Measurements from ENCODE around the gene SPECC1.

The SPECC1 gene

DNA sequence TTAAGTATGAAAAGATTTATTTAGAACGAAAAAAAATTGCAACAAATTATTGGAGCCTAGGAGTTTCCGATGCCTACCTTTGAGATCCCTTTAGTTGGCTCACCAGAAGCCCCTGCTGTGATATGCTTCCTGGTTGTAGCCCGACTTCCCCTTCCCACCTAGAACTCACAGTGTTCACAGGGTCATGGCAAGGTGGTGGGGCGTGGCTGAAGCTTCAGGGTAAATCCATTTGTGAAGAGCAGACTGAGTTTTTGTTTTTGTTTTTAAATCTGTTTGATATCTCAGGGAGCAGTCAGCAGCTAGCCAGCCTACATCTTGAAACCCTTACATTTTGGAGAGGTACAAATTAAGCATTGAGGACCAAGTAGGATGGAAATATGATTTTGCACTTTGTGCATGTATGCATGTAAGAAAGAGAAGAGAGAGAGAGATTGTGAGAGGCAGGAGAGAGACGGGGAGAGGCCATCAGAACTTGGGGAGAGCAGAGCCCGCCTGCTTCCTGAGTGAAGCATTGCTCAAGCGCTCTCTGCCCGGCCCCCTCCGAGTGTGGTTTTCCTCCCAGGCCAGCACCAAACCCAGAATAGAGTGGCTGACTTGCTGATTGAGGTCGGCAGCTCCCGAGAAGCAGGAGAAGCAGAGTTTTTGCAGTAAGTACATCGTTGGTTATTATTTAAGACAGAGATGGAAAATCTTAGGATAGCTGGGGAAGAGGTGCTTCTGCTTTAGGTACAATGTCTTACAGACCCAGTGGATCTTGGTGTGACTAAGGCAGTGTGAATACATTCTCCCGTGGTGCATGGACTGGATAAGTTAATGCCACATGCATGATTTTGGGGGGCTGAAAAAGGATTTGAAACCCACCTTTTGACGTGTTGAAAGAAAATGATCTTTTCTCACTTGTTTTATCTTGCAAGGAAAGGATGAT is 64.2 kb downstream of the SPECC1 start:
- DNase-seq: peak; percentile 87

DNA sequence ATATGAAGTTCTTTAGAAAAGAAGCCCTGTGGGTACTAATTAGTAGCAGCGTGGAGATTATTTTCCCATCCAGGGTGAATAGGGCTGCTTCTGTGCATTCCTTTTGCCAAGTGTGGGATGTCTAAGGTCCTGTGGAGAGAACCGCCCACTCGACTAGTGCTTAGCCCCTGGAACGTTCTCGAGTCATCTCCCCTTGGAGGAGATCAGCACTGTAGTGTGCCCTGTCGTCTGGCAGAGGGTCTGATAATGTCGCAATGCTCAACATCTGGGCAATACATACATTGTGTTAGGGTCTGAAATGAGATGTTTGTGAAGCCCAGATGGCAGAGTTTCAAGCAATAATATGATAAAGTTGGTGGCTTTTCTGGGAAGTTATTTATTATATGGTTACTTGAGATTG is 64.8 kb downstream of the SPECC1 start:
- DNase-seq: peak; percentile 58

GRCh38 chr17:20074489-20074888 is 65.3 kb downstream of the SPECC1 start:
- peak; percentile 9 for DNase-seq

DNA sequence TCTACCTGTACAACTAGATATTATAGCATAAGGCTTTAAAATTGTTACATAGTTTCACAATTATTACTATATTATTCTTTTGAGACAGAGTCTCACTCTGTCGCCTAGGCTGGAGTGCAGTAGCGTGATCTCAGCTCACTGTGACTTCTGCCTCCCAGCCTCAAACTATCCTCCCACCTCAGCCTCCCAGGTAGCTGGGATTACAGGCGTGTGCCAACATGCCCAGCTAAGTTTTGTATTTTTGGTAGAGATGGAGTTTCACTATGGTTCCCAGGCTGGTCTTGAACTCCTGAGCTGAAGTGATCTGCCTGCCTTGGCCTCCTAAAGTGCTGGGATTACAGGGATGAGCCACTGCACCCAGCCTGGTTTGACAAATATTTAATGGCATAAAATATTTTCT is 67.0 kb downstream of the SPECC1 start:
- peak; percentile 8 for DNase-seq

- DNase-seq: no peak
Measured at GRCh38 chr17:20077978-20078685, 69.0 kb downstream of the SPECC1 start.

DNA sequence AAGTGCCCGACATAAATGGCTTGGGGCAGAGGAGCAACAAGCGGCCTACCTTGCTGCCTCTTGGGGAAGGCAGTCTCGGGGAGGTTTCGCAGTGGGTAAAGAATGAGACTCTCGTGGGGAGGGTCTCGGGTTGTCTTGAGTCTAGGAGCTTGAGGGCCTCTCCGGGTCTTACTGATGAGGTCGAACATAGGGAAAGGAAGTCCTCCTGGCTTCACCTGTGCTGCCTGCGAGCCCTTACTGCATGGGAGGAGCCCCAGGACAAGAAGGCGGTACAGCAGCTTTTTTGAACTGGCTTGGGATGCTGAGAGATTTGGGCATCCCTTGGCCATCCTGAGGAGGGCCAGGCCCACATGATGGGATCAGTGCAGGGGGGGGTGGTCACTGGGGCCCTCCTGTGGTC is 71.4 kb downstream of the SPECC1 start:
- DNase-seq: no peak

DNA sequence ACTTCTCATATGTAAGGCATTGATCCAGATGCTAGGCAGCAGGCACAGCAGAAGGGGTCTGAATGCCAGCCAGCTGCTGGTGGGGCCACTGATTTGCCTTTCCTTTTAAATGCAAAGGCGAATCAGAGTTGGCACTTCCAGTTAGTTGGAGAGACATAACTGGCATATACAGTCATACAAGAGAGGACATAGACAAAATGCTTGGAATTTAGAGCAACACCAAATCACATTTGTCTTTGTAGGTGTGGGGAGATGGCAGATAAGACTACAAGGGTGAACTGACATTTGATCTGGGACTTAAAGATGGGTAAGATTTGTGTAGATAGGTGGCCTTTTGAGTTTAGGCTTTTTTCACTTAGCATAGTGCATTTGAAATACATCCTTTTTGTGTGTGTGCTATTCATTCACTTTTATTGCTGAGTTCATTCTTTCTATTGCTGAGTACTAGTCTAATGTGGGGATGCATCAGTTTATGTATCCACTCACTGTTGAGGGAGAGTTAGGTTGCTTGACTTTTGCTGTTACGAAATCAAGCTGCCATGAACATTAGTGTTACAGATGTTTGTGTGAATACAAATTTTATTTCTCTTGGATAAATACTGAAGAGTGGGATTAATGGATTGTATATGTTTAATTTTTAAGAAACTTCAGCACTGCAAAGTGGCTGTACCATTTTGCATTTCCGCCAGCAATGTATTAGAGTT is 74.1 kb downstream of the SPECC1 start:
- DNase-seq: no peak

GRCh38 chr17:20084621-20085282 is 75.6 kb downstream of the SPECC1 start:
- no peak for DNase-seq

DNA sequence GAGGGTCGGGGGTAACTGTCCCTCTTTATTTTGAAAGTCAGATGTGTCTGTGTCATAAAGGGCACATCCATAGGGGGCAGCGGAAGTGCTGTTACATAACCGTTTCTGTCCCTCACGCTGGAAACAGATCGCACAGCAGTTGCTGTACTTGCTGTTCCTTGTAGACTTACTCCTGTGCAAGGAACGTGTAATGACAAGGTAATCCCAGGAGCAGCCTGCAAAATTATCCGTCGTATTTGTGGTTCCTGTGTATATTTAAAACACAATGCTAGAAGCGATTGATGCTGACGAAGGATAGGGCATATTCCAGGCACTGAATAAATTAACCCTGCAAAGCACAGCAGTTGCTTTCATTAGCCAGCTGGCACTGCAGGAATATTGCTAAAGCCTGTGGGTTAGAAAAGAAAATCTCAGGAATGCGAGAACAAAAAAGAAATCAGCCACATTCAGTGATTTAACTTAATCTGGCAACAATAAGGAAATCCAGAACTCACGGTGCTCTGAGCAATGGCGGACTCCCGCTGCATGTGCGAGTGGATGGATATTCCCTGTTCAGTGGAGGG is 76.2 kb downstream of the SPECC1 start:
- DNase-seq: no peak

DNA sequence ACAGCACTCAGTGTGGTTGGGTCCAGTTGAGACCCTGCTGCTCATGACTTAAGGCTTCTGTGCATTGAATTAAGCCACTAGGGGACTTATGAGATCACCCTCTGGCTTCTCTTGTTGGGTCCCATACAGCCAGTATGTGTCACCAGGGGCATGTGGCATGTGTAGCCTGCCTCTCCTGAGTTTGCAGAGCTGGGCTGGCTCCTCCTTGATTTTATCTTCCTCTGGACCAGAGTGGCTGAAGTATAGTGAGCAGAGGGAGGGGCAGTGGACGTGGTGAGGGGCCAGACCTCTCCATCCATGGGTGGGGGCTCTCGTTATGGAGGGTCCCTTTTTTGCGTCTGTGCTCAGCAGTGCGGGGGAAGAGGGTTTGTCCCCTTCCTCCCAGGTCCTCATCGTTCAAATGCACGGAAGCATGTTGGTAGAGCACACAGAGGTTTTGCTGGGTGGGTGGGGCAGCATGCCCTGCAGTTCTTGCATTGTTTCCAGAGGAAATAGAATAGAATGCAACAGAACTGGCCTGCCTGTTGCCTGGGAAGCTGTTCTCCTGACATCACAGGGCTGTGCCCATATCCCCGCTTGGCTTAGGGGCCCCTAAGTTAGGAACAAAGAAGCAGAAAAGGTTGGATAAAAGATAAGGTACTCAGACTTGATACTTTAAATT is 77.4 kb downstream of the SPECC1 start:
- DNase-seq: peak; percentile 23

DNA sequence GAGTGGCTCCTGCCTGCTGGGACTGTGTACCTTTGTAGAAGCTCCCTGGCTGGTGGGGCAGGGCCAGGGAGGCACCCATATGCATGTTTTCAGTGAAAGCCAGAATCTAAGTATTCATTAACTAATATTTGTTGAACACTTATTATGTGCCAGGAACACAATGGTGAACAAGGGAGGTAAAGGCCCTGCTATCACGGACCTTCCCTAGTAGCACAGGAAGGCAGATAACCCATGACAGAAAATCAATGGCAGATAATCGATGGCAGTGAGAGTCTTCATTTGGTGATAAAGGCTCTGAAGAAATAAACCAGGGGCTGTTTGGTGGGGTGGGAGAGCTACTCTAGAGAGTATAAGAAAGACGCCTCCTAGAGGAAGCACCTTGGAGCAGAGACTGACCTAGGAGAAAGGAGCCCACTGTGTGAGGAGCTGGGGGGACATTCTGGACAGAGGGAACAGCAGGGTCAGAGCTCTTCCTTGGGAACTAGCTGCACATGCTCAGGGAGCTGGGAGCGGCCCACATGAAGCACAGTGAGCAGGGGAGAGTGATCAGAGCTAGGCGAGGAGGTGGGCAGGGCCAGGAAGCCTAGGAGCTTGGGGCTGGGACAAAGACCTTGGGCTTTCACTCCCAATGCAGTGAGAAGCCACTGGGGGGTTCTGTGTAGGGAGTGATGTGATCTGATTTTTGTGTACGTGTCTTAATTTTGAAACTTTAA is 78.5 kb downstream of the SPECC1 start:
- no peak for DNase-seq

GRCh38 chr17:20089756-20090547 is 80.8 kb downstream of the SPECC1 start:
- DNase-seq: peak; percentile 65

DNA sequence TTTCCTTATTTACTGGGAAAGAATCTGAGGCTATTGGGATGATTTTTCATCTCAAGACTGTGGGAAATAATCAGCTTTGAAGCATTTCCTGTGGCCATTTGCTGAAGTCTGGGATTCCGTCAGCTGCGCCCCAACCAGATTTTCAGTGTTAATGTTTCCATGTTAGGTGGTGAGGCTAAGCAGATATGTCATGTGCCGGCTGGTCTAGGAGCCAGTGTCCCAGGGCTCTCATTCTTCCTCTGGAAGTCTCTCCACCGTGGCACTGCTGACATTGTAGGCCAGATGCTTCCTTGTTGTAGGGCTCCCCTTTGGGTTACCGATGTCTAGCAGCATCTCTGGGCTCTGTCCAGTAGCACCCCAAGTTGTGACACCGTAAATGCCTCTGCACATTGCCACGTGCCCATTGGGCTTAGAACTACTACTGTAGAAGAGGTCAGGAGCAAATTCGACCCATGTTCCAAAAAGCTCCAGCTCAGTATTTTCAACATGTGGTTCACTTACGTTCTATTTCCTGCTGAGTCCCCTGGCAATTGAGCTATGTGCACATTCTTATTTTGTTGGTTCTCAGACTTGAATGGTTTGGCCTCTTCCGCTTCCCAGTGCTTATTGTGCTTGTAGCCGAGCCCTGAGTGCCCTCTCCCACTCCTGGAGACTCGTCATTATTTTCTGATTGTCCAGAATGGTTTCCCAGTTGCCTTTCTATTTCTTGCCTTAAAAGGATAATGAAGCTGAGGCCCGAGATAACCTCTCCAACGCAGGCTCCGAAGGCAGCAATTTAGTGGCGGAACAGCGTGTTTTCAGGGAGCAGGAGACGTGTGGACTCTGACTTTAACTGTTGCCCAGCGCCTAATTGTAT is 82.2 kb downstream of the SPECC1 start:
- DNase-seq: no peak

DNA sequence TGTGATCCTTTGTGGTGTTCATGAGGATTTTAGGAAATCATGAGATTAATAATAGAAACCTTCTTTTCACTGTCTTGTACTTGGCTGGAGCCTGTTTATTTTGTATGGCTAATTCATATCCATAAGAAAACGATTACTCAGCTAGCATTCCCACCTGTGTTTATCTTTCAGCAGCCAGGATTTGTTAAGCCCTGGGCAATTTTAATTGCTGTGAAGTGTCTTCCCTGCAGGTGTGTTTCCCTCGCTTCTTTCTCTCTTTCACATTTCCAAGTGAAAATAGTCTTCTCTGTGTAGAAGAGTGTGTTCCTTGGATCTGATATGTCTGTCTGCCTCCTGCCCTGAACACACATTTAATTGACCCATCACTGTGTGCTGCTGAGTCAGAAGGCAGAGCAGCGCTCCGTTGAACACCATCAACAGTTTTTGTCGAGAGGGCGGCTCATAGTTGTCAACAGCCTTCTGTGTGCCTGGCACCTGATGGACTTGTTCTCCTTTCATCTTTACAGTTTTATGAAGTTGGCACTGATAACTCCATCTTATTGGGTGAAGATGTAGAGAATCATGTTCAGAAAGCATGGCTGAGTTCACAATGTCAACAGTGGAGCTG is 83.2 kb downstream of the SPECC1 start:
- DNase-seq: peak; percentile 84

DNA sequence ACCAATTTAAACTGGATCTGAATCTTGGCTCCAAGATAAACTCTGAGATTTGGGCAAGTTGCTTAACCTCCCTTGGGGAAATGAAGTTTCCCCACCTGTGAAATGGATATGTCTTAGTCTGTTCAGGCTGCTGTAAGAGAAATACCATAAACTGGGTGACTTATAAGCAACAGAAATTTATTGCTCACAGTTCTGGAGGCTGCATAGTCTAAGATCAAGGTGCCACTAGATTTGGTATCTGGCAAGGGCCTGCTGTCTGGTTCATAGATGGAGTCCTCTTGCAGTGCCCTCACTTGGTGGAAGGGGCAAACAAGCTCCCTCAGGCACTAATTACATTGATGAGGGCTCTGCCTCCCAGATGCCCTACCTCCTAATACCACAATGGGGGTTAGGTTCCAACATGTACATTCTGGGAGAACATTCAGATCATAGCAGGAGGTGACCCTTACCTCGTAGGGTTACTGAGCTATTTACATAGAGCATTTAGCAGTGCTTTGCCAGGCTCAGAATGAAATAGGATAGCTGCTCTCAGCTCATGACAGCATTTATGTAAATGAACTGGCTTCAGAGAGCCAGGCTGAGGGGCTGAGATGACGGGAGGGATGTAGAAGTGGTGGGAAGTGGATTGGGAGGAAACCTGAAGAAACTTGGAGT is 83.9 kb downstream of the SPECC1 start:
- DNase-seq: peak; percentile 98

DNA sequence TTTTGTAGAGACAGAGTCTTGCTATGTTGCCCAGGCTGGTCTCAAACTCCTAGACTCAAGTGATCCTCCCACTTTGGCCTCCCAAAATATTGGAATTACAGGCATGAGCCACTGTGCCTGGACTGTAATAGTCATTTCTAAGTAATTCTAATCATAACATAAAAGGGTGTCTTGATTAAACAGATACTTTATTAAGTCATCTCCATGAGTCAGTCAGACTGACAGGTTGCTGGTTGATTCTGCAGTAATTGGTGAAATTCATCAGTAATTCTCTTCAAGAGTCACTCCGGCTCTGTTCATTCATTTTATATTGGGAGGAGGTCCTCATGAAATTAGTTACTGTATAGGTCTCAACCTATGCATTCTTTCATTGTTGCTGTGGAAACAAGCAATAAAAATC is 85.6 kb downstream of the SPECC1 start:
- DNase-seq: peak; percentile 8

DNA sequence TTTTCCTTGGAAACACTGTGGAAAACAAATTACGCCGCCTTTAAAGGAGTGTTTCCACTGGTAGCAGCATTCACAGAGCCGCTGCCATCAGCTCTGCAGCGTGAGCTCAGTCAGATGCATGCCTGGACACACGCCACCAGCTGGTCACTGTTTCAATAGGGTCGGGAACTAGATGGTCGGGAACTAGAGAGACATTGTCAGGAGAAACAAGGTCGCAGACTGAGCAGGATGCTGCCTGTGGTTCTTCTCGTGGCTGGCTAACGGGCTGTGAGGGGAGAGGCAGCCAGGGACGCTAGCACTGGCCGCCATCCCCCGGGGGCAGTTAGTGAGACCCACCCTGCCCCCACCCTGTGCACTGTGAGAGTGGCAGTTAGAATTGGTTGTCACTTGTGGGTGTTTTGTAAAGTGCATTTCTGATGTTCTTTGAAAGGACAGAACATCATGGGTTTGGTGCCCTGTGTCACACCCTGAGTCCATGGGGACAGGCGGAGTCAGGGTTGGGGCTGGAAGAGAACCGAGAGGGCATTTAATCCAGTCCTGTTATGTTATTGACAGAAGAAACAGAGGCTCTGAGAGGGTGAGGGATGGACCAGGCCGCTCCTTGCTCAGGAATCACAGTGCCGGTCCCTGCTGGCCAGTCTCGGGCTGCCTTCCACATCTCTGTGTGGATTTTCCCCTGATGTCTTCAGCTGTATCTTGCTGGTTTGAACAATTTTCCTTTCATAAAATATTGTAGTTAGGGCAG is 86.3 kb downstream of the SPECC1 start:
- DNase-seq: peak; percentile 82

- DNase-seq: no peak
Measured at GRCh38 chr17:20096430-20096829, 87.3 kb downstream of the SPECC1 start.

All from NCI-H69 (cell line).